ENCODE data around the gene SMURF1.

Gene SMURF1

DNA sequence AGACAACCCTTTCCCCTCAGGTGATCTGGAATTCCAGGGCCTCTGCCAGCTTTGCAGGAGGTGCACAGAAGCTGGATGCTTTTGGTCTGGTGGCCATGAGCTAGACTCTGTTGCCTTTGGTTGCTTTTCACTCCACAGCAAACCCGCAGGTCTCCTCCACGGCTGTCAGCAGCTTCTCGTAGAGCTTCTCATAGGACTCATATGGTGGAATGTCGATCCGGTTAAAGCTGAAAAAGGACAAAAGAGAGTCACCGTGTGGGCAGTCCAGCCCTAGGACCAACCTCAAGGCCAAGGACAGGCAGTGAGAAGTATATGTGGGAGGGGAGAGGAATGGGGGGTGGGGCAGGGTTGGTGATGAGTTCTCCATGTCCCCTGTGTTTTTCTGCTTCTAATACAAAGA, 113.5 kb downstream of the SMURF1 start:
- no peak for TF ChIP-seq RARB (CRISPR knock-in tag; IDR thresholded peaks at IDR 0.05)
- no peak for TF ChIP-seq ESRRG (CRISPR knock-in tag; IDR thresholded peaks at IDR 0.05)
- TF ChIP-seq, protein P1, sequence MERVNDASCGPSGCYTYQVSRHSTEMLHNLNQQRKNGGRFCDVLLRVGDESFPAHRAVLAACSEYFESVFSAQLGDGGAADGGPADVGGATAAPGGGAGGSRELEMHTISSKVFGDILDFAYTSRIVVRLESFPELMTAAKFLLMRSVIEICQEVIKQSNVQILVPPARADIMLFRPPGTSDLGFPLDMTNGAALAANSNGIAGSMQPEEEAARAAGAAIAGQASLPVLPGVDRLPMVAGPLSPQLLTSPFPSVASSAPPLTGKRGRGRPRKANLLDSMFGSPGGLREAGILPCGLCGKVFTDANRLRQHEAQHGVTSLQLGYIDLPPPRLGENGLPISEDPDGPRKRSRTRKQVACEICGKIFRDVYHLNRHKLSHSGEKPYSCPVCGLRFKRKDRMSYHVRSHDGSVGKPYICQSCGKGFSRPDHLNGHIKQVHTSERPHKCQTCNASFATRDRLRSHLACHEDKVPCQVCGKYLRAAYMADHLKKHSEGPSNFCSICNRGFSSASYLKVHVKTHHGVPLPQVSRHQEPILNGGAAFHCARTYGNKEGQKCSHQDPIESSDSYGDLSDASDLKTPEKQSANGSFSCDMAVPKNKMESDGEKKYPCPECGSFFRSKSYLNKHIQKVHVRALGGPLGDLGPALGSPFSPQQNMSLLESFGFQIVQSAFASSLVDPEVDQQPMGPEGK (CRISPR knock-in tag; IDR thresholded peaks at IDR 0.05; ENCODE audit: borderline replicate concordance): no peak
- no peak for TF ChIP-seq ZNF565 (CRISPR knock-in tag; conservative IDR thresholded peaks at IDR 0.05; ENCODE audit: low read depth)
- no peak for ATAC-seq

DNA sequence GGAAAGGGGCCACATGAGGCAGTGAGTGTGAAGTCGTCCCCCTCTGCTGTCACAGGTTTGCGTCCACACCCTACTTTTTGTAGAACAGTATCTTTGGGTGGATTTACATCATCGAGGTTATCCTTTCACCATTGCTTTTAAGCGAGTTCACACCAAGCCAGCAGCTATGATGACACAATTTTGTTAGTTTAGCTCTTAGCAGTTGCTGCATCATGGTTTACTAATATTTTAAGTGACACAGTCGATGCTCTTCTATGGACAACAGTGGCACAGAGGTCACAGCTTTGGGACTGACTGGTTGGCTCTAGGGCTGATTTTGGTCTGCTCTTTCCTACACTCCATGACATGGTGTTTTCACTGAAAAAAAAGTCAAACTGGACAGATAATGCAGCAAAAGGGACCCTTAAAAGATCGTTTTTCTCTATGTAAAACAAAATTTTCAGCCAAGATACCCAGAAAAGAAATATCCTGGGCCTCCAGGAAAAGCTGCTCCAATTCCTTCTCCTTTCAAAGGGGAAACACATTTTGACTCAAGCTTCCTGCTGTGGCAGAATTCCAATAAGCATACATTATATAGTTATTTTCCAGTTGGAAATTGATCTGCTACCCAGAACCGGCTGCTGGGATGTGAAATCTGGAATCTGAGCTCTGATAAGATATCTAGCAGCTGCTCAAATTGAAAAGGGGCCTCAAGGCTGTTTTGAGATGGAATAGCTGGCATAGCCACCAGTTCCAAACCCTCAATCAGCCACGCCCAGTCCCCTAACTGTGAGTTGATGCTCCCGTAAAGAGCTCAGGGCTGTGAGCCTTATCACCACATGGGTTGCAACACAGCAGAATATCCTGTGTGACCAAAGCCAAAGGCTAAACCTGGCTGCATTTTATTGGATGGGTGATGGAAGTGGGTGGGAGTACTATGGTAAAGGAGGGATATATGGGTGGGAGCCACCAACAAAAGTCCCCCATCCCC, 114.2 kb downstream of the SMURF1 start:
- ATAC-seq: no peak
- no peak for TF ChIP-seq OSR1 (CRISPR knock-in tag; IDR thresholded peaks at IDR 0.05)
- no peak for TF ChIP-seq ZC3H10 (CRISPR knock-in tag; IDR thresholded peaks at IDR 0.05)
- no peak for TF ChIP-seq ESRRG (CRISPR knock-in tag; IDR thresholded peaks at IDR 0.05)
- TF ChIP-seq PPARA (CRISPR knock-in tag; IDR thresholded peaks at IDR 0.05; ENCODE audit: borderline replicate concordance): no peak

DNA sequence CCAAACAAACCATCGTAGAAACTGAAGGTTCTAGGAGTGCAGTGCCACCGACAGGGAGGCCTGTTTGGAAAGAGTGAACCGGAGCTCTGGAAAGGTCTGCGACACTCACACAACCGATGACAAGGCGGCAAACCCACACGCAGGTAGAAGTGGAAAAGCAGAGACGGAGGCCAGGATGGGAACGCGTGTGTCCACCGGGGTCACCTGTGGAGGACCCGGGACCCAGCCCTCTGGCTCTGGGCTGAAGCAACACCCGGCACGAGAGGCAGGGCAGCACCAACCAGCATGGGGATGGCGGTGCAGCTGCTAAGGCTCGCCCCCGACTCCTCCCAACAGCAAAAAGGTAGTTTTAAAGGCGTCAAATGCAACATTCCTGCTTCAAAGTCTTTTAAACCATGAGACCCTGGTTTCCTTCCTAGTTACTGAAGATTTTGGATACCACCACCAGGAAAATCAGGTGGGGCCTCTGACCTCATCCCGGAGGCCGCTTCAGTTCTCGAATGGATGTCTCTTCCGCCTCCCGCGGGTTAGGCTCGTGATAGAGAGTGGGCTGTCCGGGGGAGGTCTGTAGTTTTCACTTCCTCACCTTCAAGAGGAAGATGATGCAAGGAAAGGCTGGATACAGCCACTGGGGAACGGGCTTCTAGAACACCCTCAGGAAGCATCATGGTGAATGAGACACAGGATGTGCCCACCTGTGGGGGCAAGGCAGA, 115.5 kb downstream of the SMURF1 start:
- no peak for TF ChIP-seq ZC3H10 (CRISPR knock-in tag; IDR thresholded peaks at IDR 0.05)
- TF ChIP-seq ISL1 (CRISPR knock-in tag; IDR thresholded peaks at IDR 0.05): no peak
- no peak for TF ChIP-seq ESRRG (CRISPR knock-in tag; IDR thresholded peaks at IDR 0.05)
- TF ChIP-seq GLIS3 (CRISPR knock-in tag; IDR thresholded peaks at IDR 0.05): no peak
- TF ChIP-seq, protein P2, sequence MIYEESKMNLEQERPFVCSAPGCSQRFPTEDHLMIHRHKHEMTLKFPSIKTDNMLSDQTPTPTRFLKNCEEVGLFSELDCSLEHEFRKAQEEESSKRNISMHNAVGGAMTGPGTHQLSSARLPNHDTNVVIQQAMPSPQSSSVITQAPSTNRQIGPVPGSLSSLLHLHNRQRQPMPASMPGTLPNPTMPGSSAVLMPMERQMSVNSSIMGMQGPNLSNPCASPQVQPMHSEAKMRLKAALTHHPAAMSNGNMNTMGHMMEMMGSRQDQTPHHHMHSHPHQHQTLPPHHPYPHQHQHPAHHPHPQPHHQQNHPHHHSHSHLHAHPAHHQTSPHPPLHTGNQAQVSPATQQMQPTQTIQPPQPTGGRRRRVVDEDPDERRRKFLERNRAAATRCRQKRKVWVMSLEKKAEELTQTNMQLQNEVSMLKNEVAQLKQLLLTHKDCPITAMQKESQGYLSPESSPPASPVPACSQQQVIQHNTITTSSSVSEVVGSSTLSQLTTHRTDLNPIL (CRISPR knock-in tag; IDR thresholded peaks at IDR 0.05; ENCODE audit: low read depth): no peak
- TF ChIP-seq OSR1 (CRISPR knock-in tag; IDR thresholded peaks at IDR 0.05): no peak
- TF ChIP-seq ZNF70 (CRISPR knock-in tag; IDR thresholded peaks at IDR 0.05): no peak
- TF ChIP-seq, protein P3, sequence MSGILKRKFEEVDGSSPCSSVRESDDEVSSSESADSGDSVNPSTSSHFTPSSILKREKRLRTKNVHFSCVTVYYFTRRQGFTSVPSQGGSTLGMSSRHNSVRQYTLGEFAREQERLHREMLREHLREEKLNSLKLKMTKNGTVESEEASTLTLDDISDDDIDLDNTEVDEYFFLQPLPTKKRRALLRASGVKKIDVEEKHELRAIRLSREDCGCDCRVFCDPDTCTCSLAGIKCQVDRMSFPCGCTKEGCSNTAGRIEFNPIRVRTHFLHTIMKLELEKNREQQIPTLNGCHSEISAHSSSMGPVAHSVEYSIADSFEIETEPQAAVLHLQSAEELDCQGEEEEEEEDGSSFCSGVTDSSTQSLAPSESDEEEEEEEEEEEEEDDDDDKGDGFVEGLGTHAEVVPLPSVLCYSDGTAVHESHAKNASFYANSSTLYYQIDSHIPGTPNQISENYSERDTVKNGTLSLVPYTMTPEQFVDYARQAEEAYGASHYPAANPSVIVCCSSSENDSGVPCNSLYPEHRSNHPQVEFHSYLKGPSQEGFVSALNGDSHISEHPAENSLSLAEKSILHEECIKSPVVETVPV (CRISPR knock-in tag; IDR thresholded peaks at IDR 0.05): no peak
- TF ChIP-seq BACH2 (CRISPR knock-in tag; IDR thresholded peaks at IDR 0.05; ENCODE audit: borderline replicate concordance): no peak
- no peak for TF ChIP-seq ARNTL (CRISPR knock-in tag; IDR thresholded peaks at IDR 0.05; ENCODE audit: borderline replicate concordance, low read depth)
- no peak for TF ChIP-seq SNAI2 (CRISPR knock-in tag; IDR thresholded peaks at IDR 0.05)
- no peak for ATAC-seq

DNA sequence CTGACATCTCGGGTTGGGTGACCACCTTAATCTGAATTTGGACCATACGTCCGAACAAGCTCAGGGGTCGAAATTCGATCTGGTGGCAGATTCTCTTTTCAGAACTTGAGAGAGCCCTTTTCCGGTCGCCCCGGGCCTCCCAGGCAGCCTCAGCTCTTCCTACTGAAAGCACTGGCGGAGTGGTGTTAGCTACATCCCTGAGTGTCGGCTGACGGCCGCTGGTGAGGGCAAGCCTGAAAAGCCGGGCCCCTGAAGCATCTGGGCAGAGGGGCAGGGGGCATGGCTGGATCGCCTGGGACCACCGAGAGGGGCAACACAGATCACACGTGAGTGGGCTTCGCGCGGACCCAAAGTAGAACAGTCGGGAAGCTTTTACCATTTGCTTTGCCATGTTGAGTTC, 116.1 kb downstream of the SMURF1 start:
- TF ChIP-seq TCF4 (CRISPR knock-in tag; IDR thresholded peaks at IDR 0.05; ENCODE audit: borderline replicate concordance): no peak
- TF ChIP-seq, protein P4, sequence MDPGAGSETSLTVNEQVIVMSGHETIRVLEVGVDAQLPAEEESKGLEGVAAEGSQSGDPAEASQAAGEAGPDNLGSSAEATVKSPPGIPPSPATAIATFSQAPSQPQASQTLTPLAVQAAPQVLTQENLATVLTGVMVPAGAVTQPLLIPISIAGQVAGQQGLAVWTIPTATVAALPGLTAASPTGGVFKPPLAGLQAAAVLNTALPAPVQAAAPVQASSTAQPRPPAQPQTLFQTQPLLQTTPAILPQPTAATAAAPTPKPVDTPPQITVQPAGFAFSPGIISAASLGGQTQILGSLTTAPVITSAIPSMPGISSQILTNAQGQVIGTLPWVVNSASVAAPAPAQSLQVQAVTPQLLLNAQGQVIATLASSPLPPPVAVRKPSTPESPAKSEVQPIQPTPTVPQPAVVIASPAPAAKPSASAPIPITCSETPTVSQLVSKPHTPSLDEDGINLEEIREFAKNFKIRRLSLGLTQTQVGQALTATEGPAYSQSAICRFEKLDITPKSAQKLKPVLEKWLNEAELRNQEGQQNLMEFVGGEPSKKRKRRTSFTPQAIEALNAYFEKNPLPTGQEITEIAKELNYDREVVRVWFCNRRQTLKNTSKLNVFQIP (CRISPR knock-in tag; IDR thresholded peaks at IDR 0.05; ENCODE audit: borderline replicate concordance, low read depth): no peak
- TF ChIP-seq, protein P1 (CRISPR knock-in tag; IDR thresholded peaks at IDR 0.05; ENCODE audit: borderline replicate concordance): no peak
- no peak for ATAC-seq
